ENCODE data around the gene SKAP1.
A peak's percentile ranks its signal among the peaks of the same experiment; 100 is the strongest.
"Not testable (repeated sequence)": the region's sequence is repeated elsewhere in the genome, so short reads cannot be mapped to it uniquely, and the experiment has no call there.

The SKAP1 gene

GRCh38 chr17:48240122-48240521 lies 189.9 kb downstream of the SKAP1 start:
- no peak for DNase-seq

- no peak for DNase-seq
Observed at GRCh38 chr17:48239603-48239995, 190.4 kb downstream of the SKAP1 start.

- DNase-seq: no peak
Observed at GRCh38 chr17:48238933-48239602, 190.9 kb downstream of the SKAP1 start.

- no peak for DNase-seq
Observed at GRCh38 chr17:48237456-48237855, 192.6 kb downstream of the SKAP1 start.

GRCh38 chr17:48236681-48237134 lies 193.3 kb downstream of the SKAP1 start:
- DNase-seq: no peak

GRCh38 chr17:48234922-48235321 lies 195.1 kb downstream of the SKAP1 start:
- DNase-seq: no peak

GRCh38 chr17:48231995-48232959 lies 197.7 kb downstream of the SKAP1 start:
- no peak for DNase-seq

GRCh38 chr17:48229936-48230335 lies 200.1 kb downstream of the SKAP1 start:
- no peak for DNase-seq

- no peak for DNase-seq
Observed at GRCh38 chr17:48228720-48229119, 201.3 kb downstream of the SKAP1 start.

- no peak for DNase-seq
Observed at GRCh38 chr17:48225725-48226567, 204.1 kb downstream of the SKAP1 start.

GRCh38 chr17:48223945-48224344 lies 206.1 kb downstream of the SKAP1 start:
- no peak for DNase-seq

GRCh38 chr17:48219617-48220016 lies 210.4 kb downstream of the SKAP1 start:
- DNase-seq: peak; percentile 25

- DNase-seq: peak; percentile 46
Observed at GRCh38 chr17:48215583-48216139, 214.4 kb downstream of the SKAP1 start.

GRCh38 chr17:48213797-48214196 lies 216.2 kb downstream of the SKAP1 start:
- DNase-seq: no peak

- no peak for DNase-seq
Observed at GRCh38 chr17:48211787-48212186, 218.2 kb downstream of the SKAP1 start.

GRCh38 chr17:48211011-48211410 lies 219.0 kb downstream of the SKAP1 start:
- DNase-seq: no peak

GRCh38 chr17:48209973-48210372 lies 220.0 kb downstream of the SKAP1 start:
- no peak for DNase-seq

- no peak for DNase-seq
Observed at GRCh38 chr17:48207776-48208544, 222.1 kb downstream of the SKAP1 start.

GRCh38 chr17:48207036-48207435 lies 223.0 kb downstream of the SKAP1 start:
- not testable (repeated sequence) for DNase-seq

- no peak for DNase-seq
Observed at GRCh38 chr17:48202959-48203358, 227.1 kb downstream of the SKAP1 start.

GRCh38 chr17:48198950-48199541 lies 231.0 kb downstream of the SKAP1 start:
- no peak for DNase-seq
